Skin of body (tissue), 2 donors: ENCODE data around the gene PDE11A. TPM values are rescaled to one million over a fixed set of nuclear protein-coding genes. Genes with fewer than 3 reads are reported as not detected.
"Not testable (repeated sequence)": the region's sequence is repeated elsewhere in the genome, so short reads cannot be mapped to it uniquely, and the experiment has no call there.

Experiments used
- DNase-seq: peaks from one replicate; lab custom pipeline; 2025; lab: John Stamatoyannopoulos, UW
- total RNA-seq: library from RNA; depleted of rRNA; stranded (reverse); fragments of >200 nt; gene quantifications from one replicate; pipeline ENCODE4 v1.2.3, GENCODE V29; 2014

PDE11A gene
- total RNA-seq, 1 donor from 2014 or later, result 0.39 TPM

DNA sequence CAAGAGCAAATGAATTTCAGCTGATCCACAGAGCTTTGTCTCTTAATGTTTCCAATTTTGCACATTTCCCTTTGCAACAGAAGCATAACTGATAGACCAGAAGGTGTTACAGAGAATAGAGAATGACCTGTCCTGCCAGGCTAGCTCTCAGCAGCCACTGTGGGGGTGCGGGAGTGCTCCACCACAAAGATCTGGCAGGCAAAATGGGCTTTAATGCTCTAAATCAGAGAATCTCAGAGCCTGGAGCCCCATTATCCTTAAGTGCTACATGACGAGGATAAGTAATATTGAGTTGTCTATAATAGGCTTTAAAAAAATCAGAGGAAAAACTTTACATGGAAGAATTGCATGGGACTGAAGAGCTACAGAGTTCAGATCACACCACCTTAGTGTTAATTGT lies 245.7 kb downstream of the PDE11A start:
- no peak for DNase-seq

DNA sequence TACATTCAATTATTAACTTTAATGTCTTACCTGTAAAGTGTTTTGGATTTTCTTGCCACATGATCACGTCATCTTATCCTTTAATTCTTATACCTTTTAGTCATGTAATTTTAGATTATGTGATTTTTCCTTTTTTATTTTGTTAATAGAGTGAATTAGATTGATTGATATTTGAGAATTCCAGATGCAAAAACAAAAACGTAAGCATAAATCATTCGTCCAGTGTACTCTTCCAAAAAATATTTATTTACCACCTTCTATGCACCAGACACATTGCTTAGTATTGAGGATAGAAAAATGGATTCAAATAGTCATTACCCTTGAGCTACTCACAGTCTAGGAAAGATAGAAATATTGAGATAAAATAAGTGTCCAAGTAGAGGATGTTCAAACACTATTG lies 249.6 kb downstream of the PDE11A start:
- DNase-seq, result no peak

DNA sequence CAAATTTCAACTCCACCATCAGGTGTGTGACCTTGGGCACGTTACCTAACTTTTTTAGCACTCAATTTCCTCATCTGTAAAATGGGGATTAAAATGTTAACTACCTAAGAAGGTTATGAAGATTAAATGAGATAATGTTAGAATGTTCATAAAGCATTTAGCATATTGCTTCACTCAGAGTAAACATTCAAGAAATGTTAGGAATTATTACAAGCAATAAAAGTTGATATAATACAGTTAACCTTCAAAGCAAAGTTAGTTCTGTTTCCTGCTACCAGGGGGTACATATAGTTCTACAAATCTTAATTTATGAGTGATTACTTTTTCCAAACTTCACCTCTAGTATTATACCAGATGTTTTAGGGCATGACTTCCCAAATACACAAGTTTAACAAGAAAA lies 254.2 kb downstream of the PDE11A start:
- no peak for DNase-seq

DNA sequence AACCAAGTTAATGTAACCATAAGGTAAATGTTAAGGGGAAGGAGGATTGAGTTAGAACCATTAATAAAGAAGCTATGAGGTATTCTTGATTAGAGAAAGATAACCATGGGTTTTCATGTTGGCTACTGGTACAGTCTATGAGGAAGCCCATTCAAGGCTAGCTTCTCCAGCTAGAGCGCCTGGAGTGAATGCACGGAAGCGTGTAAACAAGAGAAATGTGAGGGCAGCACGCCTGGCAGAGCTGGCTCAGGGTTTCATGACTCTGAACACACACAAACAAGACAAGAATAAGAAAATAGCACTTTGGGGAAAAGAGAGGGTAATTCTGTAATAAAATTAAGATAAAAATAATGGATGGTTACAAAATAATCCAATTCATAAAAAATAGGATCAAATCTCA lies 255.3 kb downstream of the PDE11A start:
- DNase-seq, result no peak

DNA sequence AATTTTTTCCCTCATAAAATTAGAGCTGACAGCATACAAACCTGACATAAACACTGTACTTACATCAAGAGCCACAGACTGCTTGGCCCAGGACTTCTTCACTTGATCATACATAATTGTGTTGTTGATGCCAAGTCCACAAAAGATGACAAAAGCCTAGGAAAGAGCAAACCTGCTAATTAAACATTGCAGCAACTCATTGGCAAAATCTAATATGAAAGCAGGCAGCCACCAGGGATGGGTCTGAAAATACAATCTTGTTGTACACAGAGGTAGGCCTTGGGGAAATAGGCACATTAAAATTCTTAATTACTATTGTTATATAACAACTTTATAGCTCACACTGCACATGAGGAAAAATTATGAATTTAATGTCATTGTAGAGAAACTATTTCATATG lies 255.8 kb downstream of the PDE11A start:
- no peak for DNase-seq

DNA sequence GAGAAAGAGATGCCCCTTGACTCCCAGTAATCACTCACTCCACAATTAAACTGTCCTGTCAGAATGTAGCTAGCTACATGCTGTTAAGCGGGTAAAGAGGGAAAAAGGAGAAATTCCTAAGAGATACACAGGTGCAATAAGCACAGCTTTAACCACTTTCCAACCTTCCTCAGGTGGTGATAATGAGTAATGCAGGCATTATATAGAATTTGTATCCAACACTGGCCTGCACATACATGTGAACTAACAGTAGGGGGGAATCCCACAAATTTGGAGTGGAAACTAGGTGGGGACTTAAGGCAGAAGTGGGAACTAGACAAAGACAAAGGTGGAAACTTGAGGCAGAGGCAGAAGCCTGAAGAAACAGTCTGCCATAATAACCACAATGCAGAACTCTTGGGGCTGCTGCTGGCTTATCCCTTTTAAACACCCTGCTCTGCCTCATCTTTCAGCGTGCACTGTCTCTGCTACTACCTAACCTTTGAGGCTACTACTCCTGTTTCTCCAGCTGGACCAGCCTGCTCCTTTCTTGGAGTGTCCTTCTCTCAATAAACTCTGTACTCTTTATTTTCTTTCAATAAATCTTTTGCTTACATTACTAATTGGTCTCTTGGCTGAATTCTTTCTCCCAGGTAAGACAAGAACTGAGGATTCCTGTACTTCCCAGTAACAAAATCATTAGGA lies 259.7 kb downstream of the PDE11A start:
- no peak for DNase-seq

DNA sequence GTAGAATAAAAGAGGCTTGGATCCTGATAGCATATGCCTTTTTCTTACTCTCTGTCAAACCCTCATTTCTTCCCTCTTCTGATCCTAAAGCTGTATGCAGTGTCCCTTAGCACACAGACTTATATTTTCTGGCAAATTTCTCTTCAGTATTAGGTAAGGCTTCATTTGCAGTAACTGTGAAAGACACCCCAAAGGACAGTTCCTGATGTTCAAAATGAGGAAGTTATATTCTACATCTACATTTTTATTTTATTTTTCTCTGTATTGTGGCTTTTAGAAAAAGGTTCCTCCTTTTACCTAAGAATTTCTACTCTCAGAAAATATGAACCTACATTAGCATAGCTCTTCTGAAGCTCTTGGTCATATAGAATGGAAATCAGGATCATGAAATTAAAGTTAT lies 261.7 kb downstream of the PDE11A start:
- no peak for DNase-seq

DNA sequence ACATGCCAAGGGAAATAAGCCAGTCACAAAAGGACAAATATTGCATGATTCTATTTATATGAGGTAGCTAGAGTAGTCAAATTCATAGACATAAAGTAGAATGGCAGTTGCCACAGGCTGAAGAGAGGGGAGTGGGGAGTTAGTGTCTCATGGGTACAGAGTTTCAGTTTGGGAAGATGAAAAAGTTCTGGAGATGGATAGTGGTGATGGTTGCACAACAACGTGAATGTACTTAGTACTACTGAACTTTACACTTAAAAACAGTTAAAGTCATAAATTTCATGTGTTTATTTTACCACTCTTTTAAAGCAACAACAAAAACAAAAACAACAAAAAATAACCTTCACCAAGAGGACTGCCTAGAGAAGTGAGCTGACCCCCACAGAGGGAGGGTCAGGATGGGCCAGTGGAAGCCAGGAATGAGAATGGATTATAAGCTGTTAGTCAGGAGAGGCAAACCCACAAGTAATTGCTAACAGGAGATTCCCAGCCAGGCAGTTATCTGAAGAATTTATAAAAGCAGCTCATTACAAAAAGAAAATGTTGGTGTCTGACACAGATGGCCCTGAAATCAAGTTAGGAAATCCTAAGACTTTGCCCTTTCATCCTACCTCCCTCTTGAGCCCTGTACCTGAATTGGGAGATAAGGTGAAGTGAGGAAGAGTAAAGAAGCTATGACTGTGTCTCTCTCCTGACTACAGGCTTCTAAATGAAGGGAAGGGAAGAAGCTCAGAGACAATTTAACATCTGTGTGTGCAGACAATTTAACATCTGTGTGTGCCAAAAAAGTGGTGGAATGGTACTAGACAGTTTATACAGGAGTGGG lies 263.4 kb downstream of the PDE11A start:
- DNase-seq, result no peak

DNA sequence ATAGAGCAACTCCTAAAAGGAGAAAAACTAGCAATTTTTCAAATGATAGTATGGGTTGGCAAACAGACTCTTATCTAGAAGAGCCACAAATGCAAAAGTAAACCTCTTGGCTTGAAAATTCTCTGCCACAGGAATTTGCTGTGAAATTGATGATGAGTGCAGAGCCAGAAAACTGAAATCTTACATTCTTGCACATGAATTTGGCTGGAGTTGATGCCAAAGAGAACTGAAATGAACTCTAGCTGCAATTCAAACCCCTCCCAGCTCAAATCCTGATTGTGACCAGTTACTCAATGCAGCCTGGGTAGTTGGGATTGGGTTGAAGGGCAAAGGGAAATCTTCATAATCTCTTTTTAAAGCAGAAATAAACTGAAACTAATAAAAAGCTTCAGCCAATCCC lies 266.6 kb downstream of the PDE11A start:
- DNase-seq, result no peak

DNA sequence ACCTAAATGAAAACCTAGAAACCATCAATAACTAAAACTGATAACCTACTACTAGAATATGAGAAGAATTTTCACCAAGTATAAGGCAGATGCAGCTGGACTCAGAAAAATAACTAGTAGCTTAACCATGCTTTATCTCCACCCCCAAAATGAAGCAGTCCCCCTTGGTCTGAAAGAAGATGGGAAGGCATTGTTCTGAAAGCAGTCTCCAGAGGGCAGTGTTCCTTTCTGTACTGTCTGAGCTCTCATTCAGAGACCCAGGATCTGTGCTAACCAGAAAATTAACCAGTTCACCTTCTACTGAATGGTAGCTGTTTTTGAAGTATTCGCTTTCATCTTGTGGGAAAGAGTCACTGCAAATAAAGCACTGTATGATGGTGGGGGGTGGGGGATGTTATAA lies 273.0 kb downstream of the PDE11A start:
- DNase-seq, result no peak

DNA sequence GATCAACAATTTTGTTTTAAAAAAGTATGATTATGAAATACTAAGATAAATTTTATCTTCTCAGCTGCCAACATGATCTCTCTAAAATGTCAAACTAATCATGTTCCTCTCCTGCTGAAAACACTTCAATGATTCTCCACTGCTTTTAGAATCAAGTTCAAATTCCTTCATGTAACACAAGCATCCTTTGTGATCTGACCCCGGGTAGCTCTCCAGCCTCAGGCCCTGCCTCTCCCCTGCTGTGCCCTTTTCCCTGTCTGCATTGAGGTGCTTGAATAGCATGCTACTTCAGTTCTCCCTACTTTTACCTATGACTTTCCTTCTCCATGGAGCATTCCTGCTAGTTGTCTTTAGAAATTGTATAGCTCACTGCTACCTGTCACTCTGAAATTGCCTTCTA lies 274.8 kb downstream of the PDE11A start:
- DNase-seq, result no peak

DNA sequence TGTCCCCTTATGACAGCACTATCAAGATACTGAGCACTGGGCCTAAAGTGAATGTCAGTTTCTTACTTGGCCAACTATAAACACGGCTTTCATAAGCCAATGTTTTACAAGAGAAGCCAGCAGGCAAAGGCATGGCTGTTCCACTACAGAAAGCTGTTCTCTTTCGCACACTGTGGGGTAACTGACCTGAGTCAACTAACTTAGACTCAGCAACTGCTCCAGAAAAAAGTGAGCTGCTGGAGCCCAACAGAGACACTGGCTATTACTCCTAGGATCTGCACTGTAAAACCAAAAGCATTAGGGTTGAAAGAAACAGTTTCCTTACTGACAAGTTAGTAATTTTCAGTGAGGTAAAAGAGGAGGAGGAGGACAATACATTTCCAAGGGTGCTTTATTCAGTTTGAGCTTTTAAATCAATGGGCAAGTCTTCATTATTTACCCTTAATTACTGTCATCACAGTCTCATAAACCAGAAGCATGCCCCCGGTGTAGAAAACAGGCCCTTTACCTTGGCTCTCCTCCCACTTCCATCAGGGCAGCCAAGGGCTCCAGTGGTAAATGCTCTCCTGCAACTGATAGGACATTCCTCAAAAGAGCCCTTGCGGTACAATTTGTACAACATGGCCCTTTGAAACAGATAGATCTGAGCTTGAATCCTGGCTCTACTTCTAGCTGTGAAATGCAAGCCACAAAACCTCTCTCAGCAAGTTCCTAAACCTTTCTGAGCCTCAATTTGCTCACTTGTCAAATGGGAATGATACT lies 275.7 kb downstream of the PDE11A start:
- no peak for DNase-seq

DNA sequence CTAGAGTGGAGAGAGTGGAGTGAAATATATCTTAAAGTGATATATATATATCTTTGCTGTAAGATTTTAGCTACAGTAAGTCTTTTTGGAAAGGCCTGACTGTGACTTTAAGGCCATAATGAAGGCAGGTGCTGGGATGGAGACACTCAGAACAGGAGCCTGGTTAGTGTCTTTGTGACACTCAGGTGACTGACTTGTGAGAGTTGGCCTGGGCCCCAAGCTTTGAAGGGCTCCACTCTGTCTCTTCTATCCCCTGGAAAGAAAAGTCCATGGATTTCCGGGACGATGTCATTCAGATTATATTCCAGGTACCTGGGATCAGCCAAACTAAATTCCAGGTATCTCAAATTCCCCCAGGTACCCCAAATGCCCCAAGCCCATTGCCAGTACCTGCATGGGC lies 276.6 kb downstream of the PDE11A start:
- no peak for DNase-seq

DNA sequence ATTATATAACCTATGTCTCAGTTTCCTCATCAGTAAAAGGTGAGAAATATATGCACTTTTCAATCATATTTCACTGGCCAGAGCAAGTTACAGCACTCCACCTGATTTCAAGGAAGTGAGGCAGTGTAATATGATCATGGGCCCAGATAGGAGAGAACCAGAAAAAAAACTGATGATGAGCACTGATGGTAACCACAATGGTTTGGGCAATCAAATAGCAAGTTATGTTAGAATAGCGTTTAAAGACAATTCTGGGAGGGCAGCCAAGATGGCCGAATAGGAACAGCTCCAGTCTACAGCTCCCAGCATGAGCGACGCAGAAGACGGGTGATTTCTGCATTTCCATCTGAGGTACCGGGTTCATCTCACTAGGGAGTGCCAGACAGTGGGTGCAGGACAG lies 287.4 kb downstream of the PDE11A start:
- DNase-seq, result not testable (repeated sequence)

DNA sequence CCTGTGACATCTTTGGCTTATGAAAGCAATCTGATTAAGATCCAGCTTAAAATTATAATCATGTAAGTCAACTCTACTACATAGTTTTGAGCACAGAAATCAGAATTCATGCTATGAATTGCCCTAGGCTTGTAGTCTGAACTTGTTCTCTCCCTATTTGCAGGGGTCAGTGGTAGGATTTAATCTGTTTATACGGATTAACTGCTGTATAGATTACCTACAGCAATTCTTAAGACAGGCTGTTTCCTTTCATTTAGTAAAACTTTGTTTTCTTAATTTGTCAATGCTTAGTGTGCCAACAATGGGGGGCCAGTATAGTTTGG lies 287.9 kb downstream of the PDE11A start:
- no peak for DNase-seq

DNA sequence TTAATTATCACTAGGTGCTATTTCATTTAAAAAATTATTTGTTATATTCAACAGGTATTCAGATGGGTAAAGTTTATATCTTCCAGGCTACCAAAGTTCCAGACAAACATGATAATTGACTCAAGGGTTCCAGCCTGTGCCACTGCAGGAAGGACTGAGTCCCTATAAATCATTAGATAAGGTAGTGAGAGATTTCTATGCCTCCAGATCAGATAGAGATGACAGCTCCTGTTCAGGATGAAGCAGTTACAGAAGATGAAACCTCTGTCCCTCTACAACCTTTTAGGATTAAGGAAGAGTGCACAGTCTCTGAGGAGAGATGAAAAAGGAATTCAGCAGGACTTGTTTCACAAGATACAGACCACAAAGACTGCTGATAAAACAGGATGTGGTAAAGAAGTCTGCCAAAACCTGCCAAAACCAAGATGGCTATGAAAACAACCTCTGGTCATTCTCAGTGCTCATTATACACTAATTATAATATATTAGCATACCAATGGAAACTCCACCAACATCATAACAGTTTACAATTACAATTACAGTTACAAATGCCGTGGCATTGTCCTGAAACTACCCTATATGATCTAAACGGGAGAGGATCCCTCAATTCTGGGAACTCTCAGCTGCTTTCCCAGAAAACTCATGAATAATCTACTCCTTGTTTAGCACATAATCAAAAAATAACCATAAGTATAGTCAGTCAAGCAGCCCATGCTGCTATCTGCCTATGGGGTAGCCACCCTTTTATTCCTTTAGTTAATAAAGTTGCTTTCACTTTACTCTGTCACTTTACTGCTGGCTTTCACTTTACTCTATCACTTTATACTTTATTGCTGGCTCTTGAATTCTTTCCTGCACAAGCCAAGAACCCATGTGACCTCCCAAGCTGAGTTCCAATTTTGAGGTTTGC lies 288.5 kb downstream of the PDE11A start:
- no peak for DNase-seq

DNA sequence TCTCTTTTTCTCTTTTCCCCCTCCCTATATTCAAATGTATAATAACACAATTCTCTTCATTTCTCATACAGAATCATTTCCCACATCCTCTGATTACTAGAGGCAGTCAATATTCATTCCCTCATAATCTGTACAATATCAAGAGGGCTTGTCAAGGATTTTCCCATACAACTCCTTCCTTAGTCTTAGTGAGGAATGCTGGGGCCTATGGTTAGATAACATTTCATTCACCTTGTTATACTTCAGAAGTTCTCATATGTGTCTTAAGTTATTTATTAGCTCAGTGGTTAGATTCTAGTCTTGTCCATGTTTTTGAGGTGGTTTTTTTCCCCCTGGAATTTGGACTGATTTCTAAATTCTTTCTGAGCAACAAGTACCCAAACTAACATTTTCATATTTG lies 289.5 kb downstream of the PDE11A start:
- DNase-seq, result no peak

DNA sequence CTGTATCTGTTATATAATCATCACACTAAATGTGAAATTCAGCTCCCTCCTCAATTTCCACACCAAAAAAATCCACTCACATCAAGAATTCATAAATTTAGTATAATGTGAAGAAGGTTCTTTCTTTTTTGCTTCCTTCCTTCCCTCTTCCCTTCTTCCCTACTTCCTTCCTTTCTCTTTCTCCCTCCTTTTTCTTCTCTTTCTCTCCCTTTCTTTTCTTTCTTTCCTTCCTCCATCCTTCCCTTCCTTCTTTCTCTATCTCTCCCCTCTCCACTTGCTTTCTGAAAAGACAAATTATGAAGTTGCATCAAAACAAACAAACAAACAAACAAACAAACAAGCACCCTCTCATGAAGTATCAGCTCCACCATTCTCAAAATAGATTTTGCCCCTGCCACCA lies 290.0 kb downstream of the PDE11A start:
- DNase-seq, result no peak

DNA sequence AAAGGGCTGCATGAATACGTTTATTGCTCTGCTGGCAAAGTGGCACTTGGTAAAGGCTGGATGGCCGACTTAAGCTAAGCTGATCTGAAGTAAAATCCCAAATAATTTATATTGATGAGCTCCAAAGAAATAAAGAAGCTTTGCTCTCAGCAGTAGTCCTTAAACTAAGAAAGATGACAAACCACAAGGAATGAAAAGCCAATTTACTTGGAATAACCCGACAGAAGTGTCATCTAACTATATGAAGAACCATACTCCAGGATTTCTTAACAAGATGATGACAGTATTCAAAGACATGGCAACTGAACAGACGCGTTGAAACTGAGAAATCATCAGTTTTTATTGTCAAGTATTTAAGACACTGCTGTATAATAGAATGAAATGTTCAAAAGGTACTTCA lies 294.1 kb downstream of the PDE11A start:
- no peak for DNase-seq

DNA sequence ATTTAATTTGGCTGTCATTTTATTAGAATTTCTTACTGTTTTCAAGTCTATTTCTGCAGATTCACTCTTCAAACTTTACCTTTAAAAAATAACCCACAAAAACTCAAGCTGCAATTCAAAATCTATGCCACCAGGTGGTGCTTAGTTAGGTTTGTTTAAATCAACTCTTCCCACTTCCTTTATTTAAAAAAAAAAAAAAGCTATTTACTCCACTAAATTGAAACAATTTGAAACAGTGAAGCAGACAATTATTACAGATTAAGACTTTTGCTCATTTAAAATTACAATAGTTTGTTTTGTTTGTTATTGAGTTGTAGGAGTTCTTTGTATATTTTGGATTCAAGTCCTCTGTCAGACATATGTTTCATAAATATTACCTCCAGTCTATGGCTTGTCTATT lies 300.0 kb downstream of the PDE11A start:
- DNase-seq, result no peak

DNA sequence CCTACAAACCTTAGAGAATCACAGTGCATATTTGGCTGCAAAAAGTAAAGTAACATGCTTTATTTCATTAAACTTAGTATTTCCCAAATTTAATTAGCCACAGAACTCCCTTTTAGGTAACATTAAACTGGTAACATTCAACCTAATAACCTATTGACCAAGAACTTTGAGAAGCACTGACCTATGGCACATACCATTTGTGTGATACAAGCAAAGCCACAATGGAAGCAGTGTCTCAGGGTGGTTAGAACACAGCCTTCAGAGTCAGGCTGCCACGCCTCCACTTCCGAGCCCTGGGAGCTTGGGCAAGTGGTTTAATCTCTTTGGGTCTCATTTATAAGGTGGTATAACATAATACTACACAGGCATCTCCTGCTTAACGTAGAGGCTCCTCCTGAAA lies 301.4 kb downstream of the PDE11A start:
- DNase-seq, result no peak

DNA sequence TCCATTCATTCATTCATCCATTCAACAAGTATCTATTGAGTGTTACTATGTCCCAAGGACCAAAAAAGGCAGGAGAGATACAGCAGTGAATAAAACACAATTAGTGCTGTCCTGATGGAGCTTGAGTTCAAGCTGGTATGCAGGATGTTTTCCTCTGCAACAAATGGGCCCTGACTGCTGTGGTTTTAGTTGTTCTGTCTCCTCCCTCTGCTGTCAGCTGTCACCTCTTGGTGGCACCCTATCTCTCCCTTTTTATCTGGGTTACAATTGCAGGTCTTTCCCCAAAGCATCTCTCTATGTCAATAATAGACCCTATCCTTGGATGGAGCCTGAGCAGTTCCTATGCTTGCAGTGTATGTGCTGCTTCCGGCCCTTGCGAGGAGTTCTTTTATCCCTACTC lies 304.8 kb downstream of the PDE11A start:
- DNase-seq, result no peak
